ENCODE results near the gene CC2D1B. TPM values are rescaled to one million over a fixed set of nuclear protein-coding genes. Genes with fewer than 3 reads are reported as not detected.

The CC2D1B gene
- total and polyA plus RNA-seq, 9 of the 15 experiments (the other 6 are each of a cell fraction or from before 2014, with no cell fraction given), result 1.2 to 33.6 (median 25.5) TPM

DNA sequence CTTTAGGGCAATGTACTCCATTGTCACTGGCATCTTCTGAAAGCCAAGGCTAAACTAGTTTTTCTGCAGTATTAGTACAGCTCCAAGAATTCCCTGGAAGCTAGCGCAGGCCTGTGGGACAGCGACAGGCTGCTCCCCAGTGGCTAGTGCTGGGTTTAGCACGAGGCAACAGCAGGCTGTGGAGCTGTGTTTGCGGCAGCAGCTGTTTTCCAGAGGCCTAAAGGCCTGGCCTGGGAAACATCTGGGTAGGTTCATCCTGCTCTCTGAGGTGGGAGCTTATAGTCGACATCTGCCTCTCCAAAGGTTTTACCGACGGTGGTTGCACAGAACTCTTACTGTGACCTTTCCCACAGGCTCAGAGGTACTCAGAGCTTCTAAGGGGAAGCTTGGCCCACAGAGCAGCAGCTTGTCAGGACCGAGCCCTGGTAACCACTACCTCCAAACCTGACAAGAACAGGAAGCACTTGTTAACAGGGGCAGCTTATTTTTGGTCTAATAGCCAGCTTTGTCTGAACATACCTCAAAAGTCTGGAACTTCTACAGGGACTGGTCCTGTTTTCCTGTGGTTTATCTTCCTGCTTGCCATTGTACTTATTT is 17.2 kb downstream of the CC2D1B start (continued):
- no peak for TF ChIP-seq RBM14 (IDR thresholded peaks at IDR 0.05; ENCODE audit: borderline replicate concordance, insufficient read depth, low read depth, low read length)
- TF ChIP-seq ZNF778 (CRISPR knock-in tag; IDR thresholded peaks at IDR 0.05), result no peak
- TF ChIP-seq ZNF174 (CRISPR knock-in tag; IDR thresholded peaks at IDR 0.05), result no peak
- no peak for TF ChIP-seq NFIC (IDR thresholded peaks at IDR 0.05)
- TF ChIP-seq POLR2AphosphoS2 (IDR thresholded peaks at IDR 0.05; ENCODE audit: low read length), result peak; percentile 75
- no peak for TF ChIP-seq SIRT6 (IDR thresholded peaks at IDR 0.05; ENCODE audit: low read depth, low read length)
- TF ChIP-seq ELF1 (tag; IDR thresholded peaks at IDR 0.05), result no peak
- no peak for TF ChIP-seq MED1 (CRISPR knock-in tag; IDR thresholded peaks at IDR 0.05; ENCODE audit: borderline replicate concordance)
- no peak for TF ChIP-seq ZFP36 (IDR thresholded peaks at IDR 0.05; ENCODE audit: low read depth, low read length, partially characterized antibody)
- TF ChIP-seq, protein P1, sequence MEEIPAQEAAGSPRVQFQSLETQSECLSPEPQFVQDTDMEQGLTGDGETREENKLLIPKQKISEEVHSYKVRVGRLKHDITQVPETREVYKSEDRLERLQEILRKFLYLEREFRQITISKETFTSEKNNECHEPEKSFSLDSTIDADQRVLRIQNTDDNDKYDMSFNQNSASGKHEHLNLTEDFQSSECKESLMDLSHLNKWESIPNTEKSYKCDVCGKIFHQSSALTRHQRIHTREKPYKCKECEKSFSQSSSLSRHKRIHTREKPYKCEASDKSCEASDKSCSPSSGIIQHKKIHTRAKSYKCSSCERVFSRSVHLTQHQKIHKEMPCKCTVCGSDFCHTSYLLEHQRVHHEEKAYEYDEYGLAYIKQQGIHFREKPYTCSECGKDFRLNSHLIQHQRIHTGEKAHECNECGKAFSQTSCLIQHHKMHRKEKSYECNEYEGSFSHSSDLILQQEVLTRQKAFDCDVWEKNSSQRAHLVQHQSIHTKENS (CRISPR knock-in tag; IDR thresholded peaks at IDR 0.05), result no peak
- TF ChIP-seq, protein P2, sequence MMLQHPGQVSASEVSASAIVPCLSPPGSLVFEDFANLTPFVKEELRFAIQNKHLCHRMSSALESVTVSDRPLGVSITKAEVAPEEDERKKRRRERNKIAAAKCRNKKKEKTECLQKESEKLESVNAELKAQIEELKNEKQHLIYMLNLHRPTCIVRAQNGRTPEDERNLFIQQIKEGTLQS (IDR thresholded peaks at IDR 0.05), result no peak
- TF ChIP-seq, protein P2 (CRISPR knock-in tag; conservative IDR thresholded peaks at IDR 0.05), result no peak
- TF ChIP-seq ILK (tag; IDR thresholded peaks at IDR 0.05; ENCODE audit: borderline replicate concordance, low read depth), result no peak
- TF ChIP-seq, protein P3, sequence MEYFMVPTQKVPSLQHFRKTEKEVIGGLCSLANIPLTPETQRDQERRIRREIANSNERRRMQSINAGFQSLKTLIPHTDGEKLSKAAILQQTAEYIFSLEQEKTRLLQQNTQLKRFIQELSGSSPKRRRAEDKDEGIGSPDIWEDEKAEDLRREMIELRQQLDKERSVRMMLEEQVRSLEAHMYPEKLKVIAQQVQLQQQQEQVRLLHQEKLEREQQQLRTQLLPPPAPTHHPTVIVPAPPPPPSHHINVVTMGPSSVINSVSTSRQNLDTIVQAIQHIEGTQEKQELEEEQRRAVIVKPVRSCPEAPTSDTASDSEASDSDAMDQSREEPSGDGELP (CRISPR knock-in tag; IDR thresholded peaks at IDR 0.05; ENCODE audit: borderline replicate concordance), result peak; percentile 58; the same call in 1 of the 2 replicates
- no peak for TF ChIP-seq ZNF134 (CRISPR knock-in tag; conservative IDR thresholded peaks at IDR 0.05)
- TF ChIP-seq, protein P4, sequence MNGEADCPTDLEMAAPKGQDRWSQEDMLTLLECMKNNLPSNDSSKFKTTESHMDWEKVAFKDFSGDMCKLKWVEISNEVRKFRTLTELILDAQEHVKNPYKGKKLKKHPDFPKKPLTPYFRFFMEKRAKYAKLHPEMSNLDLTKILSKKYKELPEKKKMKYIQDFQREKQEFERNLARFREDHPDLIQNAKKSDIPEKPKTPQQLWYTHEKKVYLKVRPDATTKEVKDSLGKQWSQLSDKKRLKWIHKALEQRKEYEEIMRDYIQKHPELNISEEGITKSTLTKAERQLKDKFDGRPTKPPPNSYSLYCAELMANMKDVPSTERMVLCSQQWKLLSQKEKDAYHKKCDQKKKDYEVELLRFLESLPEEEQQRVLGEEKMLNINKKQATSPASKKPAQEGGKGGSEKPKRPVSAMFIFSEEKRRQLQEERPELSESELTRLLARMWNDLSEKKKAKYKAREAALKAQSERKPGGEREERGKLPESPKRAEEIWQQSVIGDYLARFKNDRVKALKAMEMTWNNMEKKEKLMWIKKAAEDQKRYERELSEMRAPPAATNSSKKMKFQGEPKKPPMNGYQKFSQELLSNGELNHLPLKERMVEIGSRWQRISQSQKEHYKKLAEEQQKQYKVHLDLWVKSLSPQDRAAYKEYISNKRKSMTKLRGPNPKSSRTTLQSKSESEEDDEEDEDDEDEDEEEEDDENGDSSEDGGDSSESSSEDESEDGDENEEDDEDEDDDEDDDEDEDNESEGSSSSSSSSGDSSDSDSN (IDR thresholded peaks at IDR 0.05; ENCODE audit: borderline replicate concordance in 1 of 2, low read depth in 2 of 2, low read length in 2 of 2), result no peak
- no peak for TF ChIP-seq HOXB6 (CRISPR knock-in tag; IDR thresholded peaks at IDR 0.05; ENCODE audit: borderline replicate concordance)
- no peak for TF ChIP-seq ZBTB17 (CRISPR knock-in tag; IDR thresholded peaks at IDR 0.05)
- no peak for TF ChIP-seq ZNF76 (CRISPR knock-in tag; IDR thresholded peaks at IDR 0.05; ENCODE audit: borderline replicate concordance)
- no peak for TF ChIP-seq ZNF507 (tag; conservative IDR thresholded peaks at IDR 0.05)
- no peak for TF ChIP-seq NCOR1 (IDR thresholded peaks at IDR 0.05)
- no peak for TF ChIP-seq JUN (IDR thresholded peaks at IDR 0.05; ENCODE audit: borderline replicate concordance, low read depth, low read length)
- TF ChIP-seq JUN (CRISPR knock-in tag; IDR thresholded peaks at IDR 0.05; ENCODE audit: borderline replicate concordance), result no peak
- no peak for TF ChIP-seq ZNF561 (CRISPR knock-in tag; conservative IDR thresholded peaks at IDR 0.05)
- TF ChIP-seq POLR2B (IDR thresholded peaks at IDR 0.05; ENCODE audit: low read depth, partially characterized antibody), result peak; percentile 23
- no peak for TF ChIP-seq ZNF77 (CRISPR knock-in tag; IDR thresholded peaks at IDR 0.05)
